IPS-NIHi7 (cell line): ENCODE measurements around the gene RIPOR3.
A peak's percentile ranks its signal among the peaks of the same experiment; 100 is the strongest.

Experiments
- DNase-seq: peaks from one replicate; pipeline ENCODE4 v3.0.0; 2012; ENCODE audit warnings: mixed read lengths; ENCODE audit errors: extremely low spot score

Gene RIPOR3

DNA sequence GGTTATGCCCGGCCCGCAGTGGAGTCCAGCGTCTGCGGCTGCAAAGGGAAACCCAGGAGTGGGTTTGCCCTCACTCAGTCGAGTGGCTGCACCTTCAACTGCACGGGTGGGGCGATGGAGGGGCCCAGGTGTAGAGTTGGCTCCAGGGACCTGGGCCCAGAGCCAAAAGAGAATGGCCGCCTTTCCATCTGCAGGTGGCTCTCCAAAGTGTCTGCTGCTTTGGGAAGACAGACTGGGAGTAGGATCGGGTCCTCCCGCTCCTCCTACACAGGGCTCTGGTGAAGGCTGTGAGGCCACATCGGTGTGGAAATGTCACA is 101.0 kb downstream of the RIPOR3 start:
- no peak for DNase-seq

DNA sequence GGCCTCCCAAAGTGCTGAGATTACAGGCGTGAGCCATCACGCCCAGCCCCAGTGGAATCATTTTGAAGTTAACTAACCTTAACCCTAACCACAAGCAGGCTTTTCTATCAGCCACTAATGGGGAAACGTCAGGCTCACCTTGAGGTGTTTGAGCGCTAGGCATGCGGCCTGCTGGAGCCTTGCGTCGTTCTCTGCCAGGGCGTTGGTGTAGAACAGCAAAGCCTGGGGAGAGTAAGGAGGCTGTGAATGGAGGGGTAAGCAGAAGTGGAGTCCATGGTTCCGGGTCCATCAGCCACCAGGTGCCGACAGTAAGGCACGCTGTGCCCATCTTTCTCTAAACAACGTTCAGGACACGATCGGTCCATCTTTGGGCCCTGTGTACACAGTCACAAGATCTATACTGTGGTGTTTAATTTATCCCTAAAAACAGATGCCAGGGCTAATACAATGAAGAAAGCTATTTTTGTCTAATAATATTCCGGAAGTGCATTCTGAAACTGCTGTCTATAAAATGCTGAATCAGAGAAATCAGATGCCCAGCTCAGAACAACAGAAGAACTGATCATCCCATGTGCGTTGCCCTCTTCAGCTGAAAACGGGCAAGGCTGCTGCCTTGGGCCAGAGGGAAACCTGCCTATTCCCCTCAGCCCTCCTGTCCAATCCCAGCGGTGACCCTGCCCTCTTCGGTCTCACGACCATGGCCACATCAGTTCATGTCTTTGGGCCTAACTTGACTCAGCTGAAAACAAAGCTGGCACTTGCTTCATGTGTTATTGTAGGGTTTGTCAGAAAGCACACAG is 101.6 kb downstream of the RIPOR3 start:
- DNase-seq, result no peak

DNA sequence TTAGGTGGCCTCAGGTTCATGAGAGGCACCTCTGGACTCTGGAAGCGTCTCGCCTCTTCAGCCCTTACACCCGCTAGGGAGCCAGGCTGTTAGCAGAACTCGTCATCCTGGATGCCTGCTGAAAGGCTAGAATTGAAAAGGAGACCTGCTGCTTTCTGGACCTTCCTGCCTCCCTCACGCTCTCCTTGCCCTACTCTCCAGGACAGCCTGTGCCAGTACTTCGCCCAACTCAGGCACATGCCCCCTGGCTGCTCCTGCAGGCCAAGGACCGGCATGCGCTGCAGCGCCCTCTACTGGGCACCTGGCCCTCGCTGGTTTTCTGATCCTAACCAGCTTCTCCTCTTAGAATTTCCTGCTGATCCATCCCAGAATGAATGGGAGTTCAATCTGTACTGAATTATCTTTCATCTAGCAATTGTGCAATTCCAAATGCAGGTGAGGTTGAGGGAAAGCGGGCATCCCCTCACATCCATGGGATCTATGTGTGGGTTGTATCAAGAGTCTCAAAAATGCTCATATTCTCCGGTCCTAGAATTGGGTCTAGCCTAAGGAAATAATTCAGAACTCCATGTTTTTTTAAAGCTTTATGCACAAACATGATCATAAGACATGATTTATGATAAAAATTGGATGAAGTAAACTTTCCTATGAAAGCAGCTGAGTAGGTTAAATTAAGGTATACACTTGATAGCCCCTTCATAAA is 103.2 kb downstream of the RIPOR3 start:
- peak; percentile 96 for DNase-seq

DNA sequence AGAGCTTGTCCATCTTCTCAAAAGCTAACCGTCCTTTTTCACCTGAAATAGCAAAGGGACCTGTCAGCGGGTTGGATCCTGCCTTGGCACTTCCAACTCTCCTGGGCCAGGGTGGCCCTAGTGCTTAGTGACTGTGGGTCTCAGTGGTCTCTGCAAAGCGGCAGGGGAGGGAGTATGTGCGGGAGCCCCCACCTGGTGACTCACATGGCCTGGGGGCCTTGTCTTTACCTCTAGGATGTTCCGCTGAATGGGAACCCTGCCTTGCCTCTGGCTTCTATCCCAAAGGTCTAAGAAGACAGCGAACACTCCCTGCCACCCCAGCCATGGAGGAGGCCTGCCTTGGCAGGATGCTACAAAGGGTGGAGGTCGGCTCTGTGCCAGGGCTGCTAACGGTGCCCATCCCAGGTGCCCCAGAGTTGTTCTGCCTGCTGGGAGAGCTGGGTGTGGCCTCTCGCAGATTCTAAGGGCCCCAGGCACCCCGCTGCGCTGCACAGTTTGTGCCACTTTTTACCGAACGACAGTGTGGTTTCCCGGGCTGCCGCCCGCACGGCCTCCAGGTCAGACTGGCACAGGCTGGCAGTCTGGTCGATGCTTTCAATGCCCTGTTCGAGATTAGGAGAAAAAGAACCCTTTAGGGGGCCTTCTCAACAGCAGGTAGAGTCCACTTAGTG is 103.9 kb downstream of the RIPOR3 start:
- no peak for DNase-seq

DNA sequence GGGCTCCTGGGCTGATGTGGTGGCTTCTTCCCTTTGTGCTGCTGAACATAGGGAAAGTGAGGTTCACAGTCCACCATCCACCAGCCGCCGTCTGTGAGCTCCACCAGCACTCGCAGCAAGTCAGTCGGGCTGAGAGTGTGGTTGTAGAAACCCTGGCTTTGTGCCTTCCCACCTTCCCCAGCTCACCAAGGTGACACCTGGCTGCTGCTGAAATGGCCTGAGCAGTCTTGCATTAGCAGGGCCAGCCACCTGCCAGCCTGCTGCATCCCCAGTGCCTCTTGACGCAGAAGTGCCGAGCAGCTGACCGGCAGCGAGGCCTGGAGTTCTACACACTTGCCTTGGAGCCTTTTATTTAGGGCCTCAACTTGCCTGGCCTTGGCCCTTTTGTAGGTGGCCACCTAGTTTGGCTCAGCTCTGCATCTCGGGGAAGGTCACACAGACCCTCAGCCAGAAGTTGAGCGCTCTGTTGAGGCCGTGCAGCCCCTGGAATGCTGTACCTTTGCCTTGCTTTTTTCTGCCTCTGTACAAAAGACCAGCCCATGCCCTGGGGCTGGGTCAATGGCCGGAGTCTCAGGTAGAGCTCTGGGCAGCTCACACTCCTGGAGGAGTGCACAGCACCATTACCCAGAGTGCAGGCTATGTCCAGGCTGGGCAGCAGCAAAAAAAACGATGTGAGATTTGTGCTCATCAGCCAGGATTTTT is 104.7 kb downstream of the RIPOR3 start:
- DNase-seq, result no peak

DNA sequence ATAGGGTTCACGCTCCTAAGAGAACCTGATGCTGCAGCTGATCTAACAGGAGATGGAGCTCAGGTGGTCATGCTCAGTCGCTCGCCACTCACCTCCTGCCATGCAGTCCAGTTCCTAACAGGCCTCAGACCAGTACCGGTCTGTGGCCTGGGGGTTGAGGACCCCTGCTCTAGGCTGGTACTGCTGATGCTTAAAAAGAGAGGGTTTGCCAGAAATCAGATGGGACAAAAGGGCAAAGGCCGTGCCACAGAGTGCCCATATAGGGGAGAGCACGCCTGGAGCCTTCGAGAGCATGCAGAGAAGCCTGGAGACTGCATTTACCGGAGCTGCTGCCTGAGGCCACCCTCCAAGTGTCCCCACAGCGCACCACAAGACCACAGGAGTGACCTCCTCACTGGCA is 105.7 kb downstream of the RIPOR3 start:
- no peak for DNase-seq

DNA sequence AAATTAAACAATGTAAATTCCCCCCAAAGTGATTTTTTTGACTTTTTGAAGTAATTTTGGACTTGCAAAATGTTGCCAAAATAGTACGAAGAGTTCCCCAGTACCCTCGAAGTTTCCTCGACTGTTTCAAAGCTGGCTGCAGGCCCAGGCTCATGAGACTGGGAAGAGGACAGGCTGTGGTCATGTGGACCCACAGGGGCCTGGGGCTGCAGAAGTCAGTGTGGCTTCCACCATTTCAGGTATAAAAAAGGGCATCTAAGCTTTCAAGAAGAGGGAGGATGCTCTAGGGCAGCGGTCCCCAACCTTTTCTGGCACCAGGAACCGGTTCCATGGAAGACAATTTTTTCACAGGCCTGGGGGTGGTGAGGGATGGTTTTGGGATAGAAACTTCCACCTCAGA is 106.1 kb downstream of the RIPOR3 start:
- DNase-seq, result no peak

DNA sequence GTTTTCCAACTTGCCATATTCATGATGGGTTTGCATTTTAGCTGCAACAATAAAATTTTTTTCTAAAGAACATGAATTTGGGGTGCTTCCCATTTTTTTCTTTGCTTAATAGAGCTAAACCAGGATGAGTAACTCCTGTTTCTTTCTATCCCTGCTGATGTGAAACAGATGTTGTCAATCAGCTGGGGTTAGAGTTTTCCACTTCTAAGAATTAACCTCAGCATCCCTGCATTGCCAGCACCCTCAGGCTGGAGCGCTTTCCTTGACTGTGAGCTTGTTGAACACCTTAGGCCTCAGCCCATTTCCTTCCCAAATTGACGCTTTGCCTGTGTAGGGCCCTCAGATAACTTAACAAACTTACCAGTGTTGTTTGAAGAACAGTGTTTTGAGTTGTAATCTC is 106.7 kb downstream of the RIPOR3 start:
- DNase-seq, result no peak

DNA sequence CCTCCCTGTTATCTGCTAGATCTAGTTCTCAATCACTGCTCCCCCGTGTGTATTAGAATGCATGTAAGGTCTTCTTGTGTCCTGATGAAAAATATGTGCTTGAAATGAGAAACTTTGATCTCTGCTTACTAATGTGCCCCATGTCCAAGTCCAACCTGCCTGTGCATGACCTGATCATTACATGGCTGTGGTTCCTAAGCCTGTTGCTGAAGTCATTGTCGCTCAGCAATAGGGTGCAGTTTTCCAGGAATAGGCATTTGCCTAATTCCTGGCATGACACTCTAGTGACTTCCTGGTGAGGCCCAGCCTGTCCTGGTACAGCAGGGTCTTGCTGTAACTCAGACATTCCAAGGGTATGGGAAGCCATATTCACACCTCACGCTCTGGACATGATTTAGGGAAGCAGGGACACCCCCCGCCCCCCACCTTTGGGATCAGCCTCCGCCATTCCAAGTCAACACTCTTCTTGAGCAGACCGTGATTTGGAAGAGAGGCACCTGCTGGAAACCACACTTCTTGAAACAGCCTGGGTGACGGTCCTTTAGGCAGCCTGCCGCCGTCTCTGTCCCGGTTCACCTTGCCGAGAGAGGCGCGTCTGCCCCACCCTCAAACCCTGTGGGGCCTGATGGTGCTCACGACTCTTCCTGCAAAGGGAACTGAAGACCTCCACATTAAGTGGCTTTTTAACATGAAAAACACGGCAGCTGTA is 107.7 kb downstream of the RIPOR3 start:
- DNase-seq, result no peak

DNA sequence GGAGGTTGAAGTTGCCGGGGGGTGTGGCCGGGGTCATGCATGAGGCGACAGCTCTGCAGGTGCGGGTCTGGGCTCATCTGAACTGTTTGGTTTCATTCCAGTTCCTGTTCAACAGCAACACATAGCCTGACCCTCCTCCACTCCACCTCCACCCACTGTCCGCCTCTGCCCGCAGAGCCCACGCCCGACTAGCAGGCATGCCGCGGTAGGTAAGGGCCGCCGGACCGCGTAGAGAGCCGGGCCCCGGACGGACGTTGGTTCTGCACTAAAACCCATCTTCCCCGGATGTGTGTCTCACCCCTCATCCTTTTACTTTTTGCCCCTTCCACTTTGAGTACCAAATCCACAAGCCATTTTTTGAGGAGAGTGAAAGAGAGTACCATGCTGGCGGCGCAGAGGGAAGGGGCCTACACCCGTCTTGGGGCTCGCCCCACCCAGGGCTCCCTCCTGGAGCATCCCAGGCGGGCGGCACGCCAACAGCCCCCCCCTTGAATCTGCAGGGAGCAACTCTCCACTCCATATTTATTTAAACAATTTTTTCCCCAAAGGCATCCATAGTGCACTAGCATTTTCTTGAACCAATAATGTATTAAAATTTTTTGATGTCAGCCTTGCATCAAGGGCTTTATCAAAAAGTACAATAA is 108.6 kb downstream of the RIPOR3 start:
- no peak for DNase-seq

DNA sequence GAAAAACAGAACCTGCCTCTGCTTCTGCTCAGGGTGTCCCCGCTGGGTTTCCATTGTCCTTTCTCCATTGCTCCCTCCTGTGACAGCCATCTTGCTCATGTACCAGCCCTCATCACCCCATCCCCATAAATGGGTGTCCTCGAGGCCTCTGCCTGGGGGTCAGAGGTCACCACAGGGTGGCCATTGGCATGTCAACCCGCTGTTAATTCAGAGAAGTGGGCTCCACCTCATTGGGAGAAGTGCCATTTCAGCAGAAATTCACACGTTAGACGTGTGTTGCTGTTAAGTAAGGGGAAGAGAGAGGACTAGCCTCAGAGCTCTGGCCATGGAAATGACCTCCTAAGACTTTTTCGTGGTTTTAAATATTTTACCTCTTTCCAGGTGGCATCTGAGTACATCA is 109.2 kb downstream of the RIPOR3 start:
- no peak for DNase-seq

DNA sequence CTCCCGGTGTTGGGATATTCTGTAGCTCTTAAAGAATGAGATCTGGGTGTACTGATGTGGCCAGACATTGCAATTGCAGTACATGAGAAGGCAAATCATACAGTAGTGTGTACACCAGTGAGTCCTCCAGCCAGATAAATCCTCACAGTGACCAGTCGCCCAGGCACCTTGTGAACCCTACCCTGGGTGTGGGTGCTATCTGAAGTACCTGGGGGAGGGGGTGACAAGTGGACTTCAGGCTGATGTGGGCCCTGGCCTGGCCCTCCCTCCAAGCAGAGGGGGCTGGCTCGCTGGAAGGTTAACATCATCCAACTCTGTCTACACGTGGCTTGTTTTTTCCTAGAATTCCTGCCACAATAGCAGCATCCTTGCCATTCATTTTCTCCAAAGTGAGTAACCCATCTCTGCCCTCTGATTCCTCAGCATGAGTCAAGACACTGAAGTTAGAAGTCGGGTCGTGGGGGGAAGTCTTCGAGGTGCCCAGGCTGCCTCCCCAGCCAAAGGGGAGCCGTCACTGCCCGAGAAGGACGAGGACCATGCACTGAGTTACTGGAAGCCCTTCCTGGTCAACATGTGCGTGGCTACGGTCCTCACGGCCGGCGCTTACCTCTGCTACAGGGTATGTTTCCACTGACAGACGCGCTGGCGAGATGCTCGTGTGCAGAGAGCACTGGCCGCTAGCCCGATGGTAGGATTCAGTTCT is 110.3 kb downstream of the RIPOR3 start:
- no peak for DNase-seq

DNA sequence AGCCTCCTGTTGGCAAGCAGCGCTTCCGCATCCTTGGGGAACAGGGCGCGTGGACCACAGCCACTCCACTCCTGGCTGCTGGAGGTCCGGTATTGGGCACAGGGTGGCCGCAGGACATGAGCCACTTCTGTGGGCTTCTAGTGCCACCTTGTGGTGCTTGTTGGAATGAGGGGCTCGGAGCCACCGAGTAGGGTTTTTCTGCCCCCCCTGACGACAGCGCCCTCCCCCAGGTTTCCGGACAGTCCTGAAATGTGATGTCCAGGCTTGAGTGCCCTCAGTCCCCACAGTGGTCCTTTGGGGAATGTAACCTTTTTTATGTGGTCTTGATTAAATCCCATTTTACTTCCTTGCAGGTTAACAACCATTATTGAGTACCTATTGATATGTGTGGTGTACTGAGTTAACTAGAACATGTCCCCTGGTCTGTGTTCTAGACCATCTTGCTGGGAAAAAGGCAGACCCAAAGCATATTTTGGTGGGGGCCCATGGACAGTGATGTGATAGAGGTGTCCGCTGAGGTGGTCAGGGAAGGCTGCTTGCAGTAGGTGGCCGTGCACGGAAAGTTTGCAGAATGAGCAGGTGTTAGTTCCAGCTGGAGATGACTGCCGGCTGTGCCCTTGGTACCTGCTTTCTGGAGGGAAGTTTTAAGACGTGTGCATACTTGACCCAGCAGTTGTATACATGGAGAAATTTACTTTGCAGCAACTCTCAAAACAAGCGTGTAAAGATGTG is 111.2 kb downstream of the RIPOR3 start:
- peak; percentile 89 for DNase-seq

DNA sequence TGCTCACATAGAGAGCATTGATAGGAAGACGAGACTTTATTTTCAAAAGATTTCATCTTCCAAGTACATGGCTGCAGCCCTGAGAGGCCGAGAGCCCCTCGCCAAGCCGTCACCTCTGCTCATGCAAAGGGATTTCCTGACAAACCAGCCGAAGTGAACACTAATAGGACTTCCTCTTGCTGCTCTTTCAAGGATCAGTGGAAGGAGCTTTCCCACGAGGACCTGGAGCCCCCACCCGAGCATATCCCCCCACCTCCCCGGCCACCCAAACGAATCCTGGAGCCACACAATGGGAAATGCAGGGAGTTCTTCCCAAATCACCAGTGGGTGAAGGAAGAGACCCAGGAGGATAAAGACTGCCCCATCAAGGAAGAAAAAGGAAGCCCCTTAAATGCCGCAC is 111.8 kb downstream of the RIPOR3 start:
- no peak for DNase-seq

DNA sequence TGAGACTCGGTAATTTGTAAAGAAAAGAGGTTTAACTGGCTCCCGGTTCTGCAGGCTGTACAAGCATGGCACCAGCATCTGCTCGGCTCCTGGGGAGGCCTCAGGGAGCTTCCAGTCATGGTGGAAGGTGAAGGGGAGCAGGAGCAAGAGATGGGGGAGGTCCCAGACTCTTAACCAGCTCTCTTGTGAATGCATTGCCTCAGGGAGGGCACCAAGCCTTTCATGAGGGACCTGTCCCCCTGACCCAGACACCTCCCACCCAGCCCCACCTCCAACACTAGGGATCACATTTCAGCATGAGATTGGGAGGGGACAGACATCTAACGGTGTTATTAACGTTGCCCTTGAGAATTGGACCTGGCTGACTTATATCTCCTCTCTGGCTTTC is 112.6 kb downstream of the RIPOR3 start:
- DNase-seq, result no peak

DNA sequence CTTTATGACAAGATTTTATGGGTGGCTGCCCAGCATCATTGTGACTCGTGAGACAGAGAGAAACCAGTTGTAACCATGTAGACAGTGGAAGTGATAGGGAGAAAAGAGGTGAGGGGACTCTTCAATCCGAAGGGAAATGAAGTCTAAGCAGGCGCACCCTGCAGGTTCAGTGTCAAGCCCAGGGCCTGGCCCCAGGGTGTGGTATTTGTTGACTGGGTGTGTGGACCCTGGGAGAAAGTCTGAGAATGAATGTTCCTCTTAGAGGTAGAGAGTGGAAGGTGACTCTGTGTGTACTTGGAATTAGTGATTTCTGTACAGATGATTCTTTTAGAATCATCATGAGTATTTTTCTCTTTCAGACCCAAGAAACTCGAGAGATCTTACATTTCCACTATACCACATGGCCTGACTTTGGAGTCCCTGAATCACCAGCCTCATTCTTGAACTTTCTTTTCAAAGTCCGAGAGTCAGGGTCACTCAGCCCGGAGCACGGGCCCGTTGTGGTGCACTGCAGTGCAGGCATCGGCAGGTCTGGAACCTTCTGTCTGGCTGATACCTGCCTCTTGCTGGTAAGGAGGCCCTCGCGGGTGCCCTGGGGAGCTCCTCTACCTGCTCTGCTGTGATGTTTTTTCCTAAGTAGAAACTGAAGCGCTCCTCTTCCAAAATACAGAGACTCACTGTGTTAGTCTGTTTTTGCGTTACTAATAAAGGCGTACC is 113.1 kb downstream of the RIPOR3 start:
- no peak for DNase-seq

DNA sequence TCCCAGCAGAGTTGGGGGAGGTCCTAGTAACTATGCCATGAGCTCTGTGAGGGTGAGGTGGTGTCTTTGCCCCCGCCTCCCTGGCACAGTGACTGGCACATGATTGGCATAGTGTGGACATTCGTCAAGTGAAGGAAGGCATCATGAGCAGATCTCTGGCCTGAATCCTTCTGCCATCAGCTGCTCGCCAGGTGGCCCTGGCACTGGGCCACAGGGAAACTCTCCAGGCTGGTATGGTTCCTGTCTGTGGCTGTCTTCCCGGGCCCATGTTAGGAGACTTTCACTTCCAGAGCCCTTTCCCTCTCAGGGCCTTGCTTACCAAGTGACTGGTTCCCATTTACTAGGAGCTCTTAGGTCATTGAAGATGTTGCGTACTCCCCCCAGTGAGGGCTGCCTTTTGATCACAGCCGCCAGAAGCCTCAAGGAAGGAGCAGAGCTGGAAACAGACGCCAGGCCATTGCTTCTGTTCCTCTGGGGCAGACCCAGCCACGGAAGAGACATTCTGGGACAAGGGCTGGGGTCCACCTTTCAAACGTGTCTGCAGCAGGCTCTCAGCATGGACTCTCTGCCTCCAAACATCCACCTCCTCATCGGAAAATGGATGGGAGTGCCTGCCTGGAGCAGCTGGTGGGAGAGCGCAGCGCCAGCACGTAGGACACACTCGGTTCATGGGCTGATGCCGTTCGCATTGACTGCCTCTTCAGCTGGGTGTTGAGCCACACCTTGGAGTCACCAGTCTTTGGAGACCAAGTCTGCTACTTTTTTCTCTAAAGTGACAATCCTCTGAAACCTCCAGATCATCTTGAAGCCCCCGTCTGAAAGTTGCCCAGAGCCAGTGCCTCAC is 113.9 kb downstream of the RIPOR3 start:
- DNase-seq, result no peak
